GM20431 (cell line): ENCODE measurements around the gene SOWAHD.
"Not testable (repeated sequence)": the region's sequence is repeated elsewhere in the genome, so short reads cannot be mapped to it uniquely, and the experiment has no call there.

Experiments used
- in situ Hi-C: fragments of 300-500 bp; cut with MseI, MboI; formaldehyde crosslinking; loops from one replicate; pipeline ENCODE4 v1.15.0; 2020; ENCODE audit warnings: low sequenced_read_pairs; ENCODE audit not compliant: unreplicated experiment

SOWAHD gene

DNA sequence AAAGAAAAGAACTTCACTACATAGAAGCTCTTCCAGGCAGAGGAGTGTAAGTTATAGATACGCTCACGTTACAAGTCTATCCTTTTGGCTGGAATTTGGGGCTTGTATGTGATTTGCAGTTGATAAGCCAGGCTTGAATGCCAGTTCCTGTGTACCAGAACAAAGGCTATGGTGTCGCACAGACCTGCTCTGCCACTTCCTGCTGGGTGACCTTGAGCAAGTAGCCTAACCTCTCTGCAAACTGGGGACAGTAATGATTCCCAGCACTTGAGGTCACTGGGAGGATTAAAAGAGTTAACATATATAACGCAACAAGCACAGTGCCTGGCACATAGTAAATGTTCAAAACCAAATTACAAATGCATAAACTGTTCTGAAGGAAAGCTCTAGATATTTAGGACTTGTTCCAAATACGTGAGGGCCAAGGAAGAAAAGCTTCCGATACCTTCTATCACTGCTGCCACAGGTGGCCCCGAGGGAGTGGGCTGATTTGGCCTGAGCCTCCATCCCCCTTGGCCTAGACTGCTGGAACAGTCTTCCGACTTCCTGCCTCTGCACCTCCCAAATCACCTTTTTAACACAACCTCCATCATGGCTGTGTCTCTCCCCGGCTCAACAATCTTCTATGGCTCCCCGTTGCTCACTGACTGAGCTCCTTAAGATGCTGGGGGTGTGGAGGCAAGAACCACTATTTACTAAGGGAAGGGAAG lies 1.3 kb upstream of the SOWAHD start:
- in situ Hi-C loops = no loop called here

- in situ Hi-C loops = no loop called here
Observed at GRCh38 chrX:119757646-119757978, 776 bp upstream of the SOWAHD start.

GRCh38 chrX:119758731-119759247 lies 401 bp downstream of the SOWAHD start:
- in situ Hi-C loops = no loop called here

GRCh38 chrX:119759248-119759766 lies 919 bp downstream of the SOWAHD start:
- in situ Hi-C loops = no loop called here

- in situ Hi-C loops = no loop called here
Observed at GRCh38 chrX:119760026-119760877, 1.9 kb downstream of the SOWAHD start.

DNA sequence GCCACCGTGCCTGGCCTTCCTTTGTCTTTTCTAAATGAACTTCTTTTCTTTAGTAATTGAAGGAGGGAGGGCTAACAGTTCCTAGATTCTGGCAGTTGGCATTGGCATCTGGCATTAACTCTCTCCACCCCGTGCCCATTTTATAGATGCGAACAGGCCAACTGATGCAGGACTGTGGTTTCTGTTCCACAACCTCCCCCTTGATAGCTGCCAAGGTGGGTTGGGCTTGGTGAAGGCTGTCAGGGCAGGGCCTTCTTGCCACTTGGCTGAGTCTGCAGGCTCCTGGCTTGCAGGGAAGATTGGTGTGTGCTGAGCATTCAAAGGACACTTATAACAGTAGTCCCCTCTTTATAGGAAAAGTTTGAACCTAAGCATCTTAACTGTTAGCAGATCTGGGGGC lies 4.3 kb downstream of the SOWAHD start:
- in situ Hi-C loops = no loop called here

GRCh38 chrX:119763181-119763580 lies 4.8 kb downstream of the SOWAHD start:
- in situ Hi-C loops = no loop called here

DNA sequence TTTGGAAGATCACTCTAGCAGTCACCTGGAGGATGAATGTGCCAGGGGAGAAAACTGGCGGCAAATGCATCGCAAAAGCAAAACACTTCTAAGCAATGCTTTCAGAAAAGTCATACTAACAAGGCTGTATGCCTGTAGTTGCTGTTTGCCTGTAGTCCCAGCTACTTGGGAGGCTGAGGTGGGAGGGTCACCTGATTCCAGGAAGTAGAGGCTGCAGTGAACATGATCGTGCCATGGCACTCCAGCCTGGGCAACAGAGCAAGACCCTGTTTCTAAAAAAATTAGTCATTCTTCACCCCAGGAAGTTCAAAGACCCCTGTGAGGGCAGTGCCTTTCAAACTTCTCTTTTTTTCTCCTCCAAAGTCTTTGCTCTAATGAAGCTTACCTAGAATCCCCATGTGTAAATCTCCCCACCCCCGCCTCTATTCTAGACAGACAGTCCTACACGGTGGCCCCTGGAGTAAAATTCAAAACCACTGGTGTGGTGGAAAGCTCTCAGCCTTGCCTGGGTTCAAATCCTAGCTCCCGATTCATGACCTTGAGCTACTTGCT lies 5.5 kb downstream of the SOWAHD start:
- in situ Hi-C loops = no loop called here

GRCh38 chrX:119768436-119768835 lies 10.0 kb downstream of the SOWAHD start:
- in situ Hi-C loops = not testable (repeated sequence)

DNA sequence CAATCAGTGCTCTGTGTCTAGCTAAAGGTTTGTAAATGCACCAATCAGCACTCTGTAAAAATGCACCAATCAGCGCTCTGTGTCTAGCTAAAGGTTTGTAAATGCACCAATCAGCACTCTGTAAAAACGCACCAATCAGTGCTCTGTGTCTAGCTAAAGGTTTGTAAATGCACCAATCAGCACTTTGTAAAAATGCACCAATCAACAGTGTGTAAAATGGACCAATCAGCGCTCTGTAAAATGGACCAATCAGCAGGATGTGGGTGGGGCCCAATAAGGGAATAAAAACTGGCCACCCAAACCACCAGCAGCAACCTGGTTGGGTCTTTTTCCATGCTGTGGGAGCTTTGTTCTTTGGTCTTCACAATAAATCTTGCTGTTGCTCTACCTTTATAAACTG lies 11.0 kb downstream of the SOWAHD start:
- in situ Hi-C loops = not testable (repeated sequence)

DNA sequence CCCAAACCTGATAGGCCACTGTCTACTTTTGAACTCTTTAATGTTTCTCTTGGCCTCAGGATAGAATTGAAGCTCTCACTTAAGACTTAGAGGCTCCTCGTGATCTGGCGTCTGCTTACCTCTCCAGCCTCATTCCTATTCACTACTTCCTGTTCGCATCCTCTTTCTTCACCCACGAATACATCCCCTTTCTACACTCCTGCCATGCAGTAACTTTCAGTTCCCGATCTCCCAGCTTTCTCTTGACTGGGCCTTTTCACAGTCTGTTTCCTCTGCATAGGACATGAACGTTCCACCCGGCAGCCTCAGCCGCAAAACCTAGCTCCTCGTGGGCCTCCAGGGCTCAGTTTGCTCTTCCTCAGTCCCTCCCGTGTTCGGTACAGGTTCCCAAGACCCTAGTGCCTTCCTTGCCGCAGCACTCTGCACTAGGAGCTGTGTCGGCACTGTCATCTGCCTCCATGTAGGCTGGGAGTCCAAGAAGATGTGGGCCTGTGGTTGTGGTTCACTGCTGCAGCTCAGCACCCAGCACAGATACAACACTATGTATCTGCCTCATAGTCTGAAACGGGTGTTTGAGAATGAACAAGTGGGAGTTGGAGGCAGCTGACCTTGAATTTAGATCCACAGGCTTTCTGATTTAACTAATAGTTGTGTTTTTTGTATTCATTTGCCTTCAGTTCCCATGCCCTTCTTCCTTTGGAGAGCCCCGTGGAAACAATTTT lies 17.3 kb downstream of the SOWAHD start:
- in situ Hi-C loops = no loop called here

GRCh38 chrX:119778829-119779228 lies 20.4 kb downstream of the SOWAHD start:
- in situ Hi-C loops = no loop called here

- in situ Hi-C loops = no loop called here
Observed at GRCh38 chrX:119783026-119783425, 24.6 kb downstream of the SOWAHD start.

GRCh38 chrX:119784747-119785446 lies 26.5 kb downstream of the SOWAHD start:
- in situ Hi-C loops = no loop called here

DNA sequence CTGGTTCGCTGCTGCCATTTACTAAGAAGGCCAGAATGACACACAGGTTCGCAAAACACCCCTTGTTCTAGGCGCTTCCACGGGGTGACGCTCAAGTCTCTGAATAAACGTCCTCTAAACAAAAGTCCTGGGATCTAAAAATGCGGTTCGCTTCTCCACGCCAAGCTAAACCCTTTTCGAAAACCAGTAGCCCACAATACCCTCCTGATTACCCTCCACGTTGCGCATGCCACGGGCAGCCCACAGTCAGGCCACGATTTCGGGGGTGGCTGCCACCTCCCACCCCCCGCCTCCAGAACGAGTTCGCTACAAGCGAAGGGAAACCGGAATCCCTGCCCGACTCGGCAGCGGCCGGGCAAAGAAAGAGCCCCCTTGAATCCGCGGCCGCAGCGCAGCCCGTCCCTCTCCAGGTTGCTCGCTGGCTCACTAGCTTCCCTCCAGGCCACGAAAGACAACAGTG lies 32.6 kb downstream of the SOWAHD start:
- in situ Hi-C loops = no loop called here

GRCh38 chrX:119791437-119792231 lies 33.2 kb downstream of the SOWAHD start, which contains the start of gene RPL39:
Gene RPL39, minus strand, starts transcription at chrX:119791630. Its CDS starts 54 bp downstream, at chrX:119791576.
- in situ Hi-C loops = no loop called here

- in situ Hi-C loops = no loop called here
Observed at GRCh38 chrX:119801253-119802221, 43.1 kb downstream of the SOWAHD start.
